GM12865 (cell line): ENCODE results near the gene CNTNAP2.

Experiments
- DNase-seq: peaks from one replicate; pipeline ENCODE4 v3.0.0; 2010; ENCODE audit warnings: low read depth
- H3K4me3 ChIP-seq: 2 replicates; pipeline ENCODE4 v1.5.1; 2011; ENCODE audit warnings: mild to moderate bottlenecking, low read depth, low read length, control low read depth
- CTCF ChIP-seq: IDR thresholded peaks from 2 replicates; pipeline ENCODE4 v1.5.1; 2011; ENCODE audit warnings: low read length, control low read depth, low read depth, inconsistent platforms; ENCODE audit not compliant: insufficient read depth; ENCODE audit errors: missing control alignments

Gene CNTNAP2

GRCh38 chr7:147535701-147536111 is 1419.1 kb downstream of the CNTNAP2 start:
- TF ChIP-seq CTCF, result no peak
- no peak for DNase-seq

GRCh38 chr7:147539685-147540084 is 1423.1 kb downstream of the CNTNAP2 start:
- no peak overlapping the region for H3K4me3 ChIP-seq
- TF ChIP-seq CTCF, result no peak

More at GRCh38 chr7:147535701-147536111, 1419.1 kb downstream of the CNTNAP2 start:
- no peak overlapping the region for H3K4me3 ChIP-seq

GRCh38 chr7:147540743-147541142 is 1424.1 kb downstream of the CNTNAP2 start:
- no peak overlapping the region for H3K4me3 ChIP-seq
- no peak for DNase-seq
- no peak for TF ChIP-seq CTCF

More at GRCh38 chr7:147539685-147540084, 1423.1 kb downstream of the CNTNAP2 start:
- no peak for DNase-seq

GRCh38 chr7:147541261-147541660 is 1424.7 kb downstream of the CNTNAP2 start:
- no peak for TF ChIP-seq CTCF
- H3K4me3 ChIP-seq, result no peak overlapping the region
- no peak for DNase-seq

GRCh38 chr7:147547252-147547897 is 1430.8 kb downstream of the CNTNAP2 start:
- peak; percentile 41 for TF ChIP-seq CTCF
- no peak overlapping the region for H3K4me3 ChIP-seq
- DNase-seq, result peak; percentile 16

- no peak for DNase-seq
- no peak overlapping the region for H3K4me3 ChIP-seq
- no peak for TF ChIP-seq CTCF
Measured at GRCh38 chr7:147556317-147556716, 1439.7 kb downstream of the CNTNAP2 start.

GRCh38 chr7:147563669-147564068 is 1447.1 kb downstream of the CNTNAP2 start:
- DNase-seq, result no peak
- no peak overlapping the region for H3K4me3 ChIP-seq
- no peak for TF ChIP-seq CTCF
